Measurements from ENCODE around the gene RNF44. TPM values are rescaled to one million over a fixed set of nuclear protein-coding genes. Genes with fewer than 3 reads are reported as not detected.
"Not testable (repeated sequence)": the region's sequence is repeated elsewhere in the genome, so short reads cannot be mapped to it uniquely, and the experiment has no call there.

The RNF44 gene
- total RNA-seq, 1 donor from 2014 or later, result 31.2 TPM

- Histone ChIP-seq H3K4me3 (ENCODE audit: low read depth, low read length) (no peak overlapping the region), H3K27me3 (ENCODE audit: control insufficient read depth, insufficient read depth, low read length) (no peaks in the 10 kb centered on the region), H3K36me3 (ENCODE audit: control insufficient read depth, insufficient read depth, low read length) (peaks cover 5% of the 10 kb centered on the region)
- DNase-seq (ENCODE audit: low read depth), result no peak
- TF ChIP-seq CTCF (IDR thresholded peaks at IDR 0.05; ENCODE audit: insufficient read depth, low read length, poor library complexity, severe bottlenecking), result no peak
Observed at GRCh38 chr5:176497852-176498251, 39.4 kb downstream of the RNF44 start.

- peaks cover 4% of the 10 kb centered on the region for H3K36me3 ChIP-seq (ENCODE audit: control insufficient read depth, insufficient read depth, low read length)
- no peak for TF ChIP-seq CTCF (IDR thresholded peaks at IDR 0.05; ENCODE audit: insufficient read depth, low read length, poor library complexity, severe bottlenecking)
- no peak for DNase-seq (ENCODE audit: low read depth)
- H3K4me3 ChIP-seq (ENCODE audit: low read depth, low read length), result no peak overlapping the region
- no peaks in the 10 kb centered on the region for H3K27me3 ChIP-seq (ENCODE audit: control insufficient read depth, insufficient read depth, low read length)
Observed at GRCh38 chr5:176492431-176492830, 44.8 kb downstream of the RNF44 start.

GRCh38 chr5:176491901-176492300 lies 45.3 kb downstream of the RNF44 start:
- DNase-seq (ENCODE audit: low read depth), result no peak
- no peak for TF ChIP-seq CTCF (IDR thresholded peaks at IDR 0.05; ENCODE audit: insufficient read depth, low read length, poor library complexity, severe bottlenecking)
- H3K4me3 ChIP-seq (ENCODE audit: low read depth, low read length), result no peak overlapping the region
- no peaks in the 10 kb centered on the region for H3K27me3 ChIP-seq (ENCODE audit: control insufficient read depth, insufficient read depth, low read length)
- peaks cover 4% of the 10 kb centered on the region for H3K36me3 ChIP-seq (ENCODE audit: control insufficient read depth, insufficient read depth, low read length)

- no peak for TF ChIP-seq CTCF (IDR thresholded peaks at IDR 0.05; ENCODE audit: insufficient read depth, low read length, poor library complexity, severe bottlenecking)
- no peaks in the 10 kb centered on the region for H3K27me3 ChIP-seq (ENCODE audit: control insufficient read depth, insufficient read depth, low read length)
- H3K4me3 ChIP-seq (ENCODE audit: low read depth, low read length), result no peak overlapping the region
- peaks cover 1% of the 10 kb centered on the region for H3K36me3 ChIP-seq (ENCODE audit: control insufficient read depth, insufficient read depth, low read length)
- DNase-seq (ENCODE audit: low read depth), result no peak
Observed at GRCh38 chr5:176491101-176491502, 46.1 kb downstream of the RNF44 start.

GRCh38 chr5:176490301-176490700 lies 46.9 kb downstream of the RNF44 start:
- TF ChIP-seq CTCF (IDR thresholded peaks at IDR 0.05; ENCODE audit: insufficient read depth, low read length, poor library complexity, severe bottlenecking), result no peak
- Histone ChIP-seq H3K36me3 (ENCODE audit: control insufficient read depth, insufficient read depth, low read length) (peaks cover 1% of the 10 kb centered on the region), H3K27me3 (ENCODE audit: control insufficient read depth, insufficient read depth, low read length) (no peaks in the 10 kb centered on the region), H3K4me3 (ENCODE audit: low read depth, low read length) (no peak overlapping the region)
- no peak for DNase-seq (ENCODE audit: low read depth)

GRCh38 chr5:176489077-176489476 lies 48.1 kb downstream of the RNF44 start:
- no peak for DNase-seq (ENCODE audit: low read depth)
- H3K4me3 ChIP-seq (ENCODE audit: low read depth, low read length), result no peak overlapping the region
- no peaks in the 10 kb centered on the region for H3K27me3 ChIP-seq (ENCODE audit: control insufficient read depth, insufficient read depth, low read length)
- no peak for TF ChIP-seq CTCF (IDR thresholded peaks at IDR 0.05; ENCODE audit: insufficient read depth, low read length, poor library complexity, severe bottlenecking)
- H3K36me3 ChIP-seq (ENCODE audit: control insufficient read depth, insufficient read depth, low read length), result peaks cover 1% of the 10 kb centered on the region

- H3K27me3 ChIP-seq (ENCODE audit: control insufficient read depth, insufficient read depth, low read length); H3K36me3 ChIP-seq (ENCODE audit: control insufficient read depth, insufficient read depth, low read length); DNase-seq (ENCODE audit: low read depth); H3K4me3 ChIP-seq (ENCODE audit: low read depth, low read length): not testable (repeated sequence)
Observed at GRCh38 chr5:176487160-176487559, 50.0 kb downstream of the RNF44 start.
